ENCODE data around the gene SALL1. TPM values are rescaled to one million over a fixed set of nuclear protein-coding genes. Genes with fewer than 3 reads are reported as not detected.

The SALL1 gene
- total RNA-seq (not detected), polyA plus RNA-seq (not detected)

- peaks cover 28% of the 10 kb centered on the region for H3K27me3 ChIP-seq (ENCODE audit: control insufficient read depth, insufficient read depth, low read length)
- Mint-ChIP-seq H3K27me3 (peaks cover 78% of the 10 kb centered on the region), H3K27ac (no peak within 1 kb of the TSS), H3K9me3 (peaks cover 0 to 11% (median 0%) of the 10 kb centered on the region in 7 donors), H3K36me3 (no peaks in the 10 kb centered on the region), H3K4me3 (no peak within 1 kb of the TSS), H3K4me1 (peaks cover 0 to 11% (median 5%) of the 10 kb centered on the region in 4 donors)
- H3K27ac ChIP-seq (ENCODE audit: insufficient read depth, low read length, poor library complexity, severe bottlenecking), result no peak within 1 kb of the TSS
- no peak within 1 kb of the TSS for H3K4me3 ChIP-seq (ENCODE audit: low read depth, low read length)
- H3K4me1 ChIP-seq (ENCODE audit: control insufficient read depth, insufficient read depth, low read length, poor library complexity, severe bottlenecking), result peaks cover 2% of the 10 kb centered on the region
- ATAC-seq (ENCODE audit: low read depth in 2 of 2) (no peak), DNase-seq (no peak)
- no peaks in the 10 kb centered on the region for H3K36me3 ChIP-seq (ENCODE audit: control insufficient read depth, insufficient read depth, low read length)
- H3K9me3 ChIP-seq (ENCODE audit: control insufficient read depth in 2 of 2, low read length in 2 of 2), result no peaks in the 10 kb centered on the region
Observed at GRCh38 chr16:51150888-51151320, at the start of gene SALL1. TSS of gene SALL1 (minus strand) at chr16:51151270. CDS start at chr16:51151241, 29 bp downstream.

GRCh38 chr16:51200793-51201192 lies 49.7 kb upstream of the SALL1 start:
- ATAC-seq (ENCODE audit: low read depth in 2 of 2) (no peak), DNase-seq (no peak)
- Mint-ChIP-seq H3K4me3 (no peak overlapping the region), H3K27me3 (no peaks in the 10 kb centered on the region), H3K4me1 (no peaks in the 10 kb centered on the region), H3K9me3 (peaks cover 1 to 15% (median 9%) of the 10 kb centered on the region in 7 donors), H3K27ac (no peak overlapping the region), H3K36me3 (no peaks in the 10 kb centered on the region)
- H3K27ac ChIP-seq (ENCODE audit: insufficient read depth, low read length, poor library complexity, severe bottlenecking), result no peak overlapping the region
- H3K36me3 ChIP-seq (ENCODE audit: control insufficient read depth, insufficient read depth, low read length), result no peaks in the 10 kb centered on the region
- no peaks in the 10 kb centered on the region for H3K4me1 ChIP-seq (ENCODE audit: control insufficient read depth, insufficient read depth, low read length, poor library complexity, severe bottlenecking)
- H3K9me3 ChIP-seq (ENCODE audit: control insufficient read depth in 2 of 2, low read length in 2 of 2), result peaks cover 0 to 4% of the 10 kb centered on the region in 2 experiments
- no peak overlapping the region for H3K4me3 ChIP-seq (ENCODE audit: low read depth, low read length)
- H3K27me3 ChIP-seq (ENCODE audit: control insufficient read depth, insufficient read depth, low read length), result no peaks in the 10 kb centered on the region

GRCh38 chr16:51197953-51198748 lies 47.1 kb upstream of the SALL1 start:
- Mint-ChIP-seq H3K4me1 (no peaks in the 10 kb centered on the region), H3K27ac (peak overlapping the region in 1 of 3 donors; percentile 21), H3K27me3 (no peaks in the 10 kb centered on the region), H3K9me3 (peaks cover 0 to 10% (median 5%) of the 10 kb centered on the region in 7 donors), H3K36me3 (no peaks in the 10 kb centered on the region), H3K4me3 (no peak overlapping the region)
- Histone ChIP-seq H3K27ac (ENCODE audit: insufficient read depth, low read length, poor library complexity, severe bottlenecking) (no peak overlapping the region), H3K36me3 (ENCODE audit: control insufficient read depth, insufficient read depth, low read length) (no peaks in the 10 kb centered on the region), H3K4me3 (ENCODE audit: low read depth, low read length) (no peak overlapping the region), H3K4me1 (ENCODE audit: control insufficient read depth, insufficient read depth, low read length, poor library complexity, severe bottlenecking) (no peaks in the 10 kb centered on the region), H3K27me3 (ENCODE audit: control insufficient read depth, insufficient read depth, low read length) (no peaks in the 10 kb centered on the region), H3K9me3 (ENCODE audit: control insufficient read depth in 2 of 2, low read length in 2 of 2) (peaks cover 0 to 4% of the 10 kb centered on the region in 2 experiments)
- ATAC-seq (ENCODE audit: low read depth in 2 of 2) (no peak), DNase-seq (no peak)

GRCh38 chr16:51193879-51194278 lies 42.8 kb upstream of the SALL1 start:
- no peak for ATAC-seq (ENCODE audit: low read depth in 2 of 2)
- Mint-ChIP-seq H3K4me1 (no peaks in the 10 kb centered on the region), H3K36me3 (no peaks in the 10 kb centered on the region), H3K4me3 (no peak overlapping the region), H3K27ac (no peak overlapping the region), H3K9me3 (peaks cover 0 to 5% (median 0%) of the 10 kb centered on the region in 7 donors), H3K27me3 (no peaks in the 10 kb centered on the region)
- no peak for DNase-seq
- Histone ChIP-seq H3K9me3 (ENCODE audit: control insufficient read depth in 2 of 2, low read length in 2 of 2) (no peaks in the 10 kb centered on the region), H3K4me3 (ENCODE audit: low read depth, low read length) (no peak overlapping the region), H3K27ac (ENCODE audit: insufficient read depth, low read length, poor library complexity, severe bottlenecking) (no peak overlapping the region), H3K27me3 (ENCODE audit: control insufficient read depth, insufficient read depth, low read length) (peaks cover 2% of the 10 kb centered on the region), H3K4me1 (ENCODE audit: control insufficient read depth, insufficient read depth, low read length, poor library complexity, severe bottlenecking) (no peaks in the 10 kb centered on the region), H3K36me3 (ENCODE audit: control insufficient read depth, insufficient read depth, low read length) (no peaks in the 10 kb centered on the region)

GRCh38 chr16:51184702-51185433 lies 33.8 kb upstream of the SALL1 start:
- H3K9me3 Mint-ChIP-seq, result peaks cover 0 to 3% (median 0%) of the 10 kb centered on the region in 7 donors
- Histone ChIP-seq H3K4me1 (ENCODE audit: control insufficient read depth, insufficient read depth, low read length, poor library complexity, severe bottlenecking) (no peaks in the 10 kb centered on the region), H3K27ac (ENCODE audit: insufficient read depth, low read length, poor library complexity, severe bottlenecking) (no peak overlapping the region), H3K4me3 (ENCODE audit: low read depth, low read length) (no peak overlapping the region), H3K27me3 (ENCODE audit: control insufficient read depth, insufficient read depth, low read length) (no peaks in the 10 kb centered on the region), H3K9me3 (ENCODE audit: control insufficient read depth in 2 of 2, low read length in 2 of 2) (no peaks in the 10 kb centered on the region), H3K36me3 (ENCODE audit: control insufficient read depth, insufficient read depth, low read length) (no peaks in the 10 kb centered on the region)
- no peak overlapping the region for H3K27ac Mint-ChIP-seq
- H3K4me3 Mint-ChIP-seq, result no peak overlapping the region
- no peaks in the 10 kb centered on the region for H3K4me1 Mint-ChIP-seq
- H3K36me3 Mint-ChIP-seq, result no peaks in the 10 kb centered on the region
- no peak for DNase-seq
- H3K27me3 Mint-ChIP-seq, result no peaks in the 10 kb centered on the region
- no peak for ATAC-seq (ENCODE audit: low read depth in 2 of 2)

GRCh38 chr16:51181503-51181811 lies 30.4 kb upstream of the SALL1 start:
- Histone ChIP-seq H3K36me3 (ENCODE audit: control insufficient read depth, insufficient read depth, low read length) (no peaks in the 10 kb centered on the region), H3K4me3 (ENCODE audit: low read depth, low read length) (no peak overlapping the region), H3K27ac (ENCODE audit: insufficient read depth, low read length, poor library complexity, severe bottlenecking) (no peak overlapping the region), H3K4me1 (ENCODE audit: control insufficient read depth, insufficient read depth, low read length, poor library complexity, severe bottlenecking) (no peaks in the 10 kb centered on the region), H3K9me3 (ENCODE audit: control insufficient read depth in 2 of 2, low read length in 2 of 2) (no peaks in the 10 kb centered on the region), H3K27me3 (ENCODE audit: control insufficient read depth, insufficient read depth, low read length) (no peaks in the 10 kb centered on the region)
- Mint-ChIP-seq H3K27ac (no peak overlapping the region), H3K27me3 (no peaks in the 10 kb centered on the region), H3K4me3 (no peak overlapping the region), H3K4me1 (peaks cover 0 to 2% (median 0%) of the 10 kb centered on the region in 4 donors), H3K9me3 (peaks cover 0 to 4% (median 0%) of the 10 kb centered on the region in 7 donors), H3K36me3 (no peaks in the 10 kb centered on the region)
- DNase-seq (no peak), ATAC-seq (ENCODE audit: low read depth in 2 of 2) (no peak)

DNA sequence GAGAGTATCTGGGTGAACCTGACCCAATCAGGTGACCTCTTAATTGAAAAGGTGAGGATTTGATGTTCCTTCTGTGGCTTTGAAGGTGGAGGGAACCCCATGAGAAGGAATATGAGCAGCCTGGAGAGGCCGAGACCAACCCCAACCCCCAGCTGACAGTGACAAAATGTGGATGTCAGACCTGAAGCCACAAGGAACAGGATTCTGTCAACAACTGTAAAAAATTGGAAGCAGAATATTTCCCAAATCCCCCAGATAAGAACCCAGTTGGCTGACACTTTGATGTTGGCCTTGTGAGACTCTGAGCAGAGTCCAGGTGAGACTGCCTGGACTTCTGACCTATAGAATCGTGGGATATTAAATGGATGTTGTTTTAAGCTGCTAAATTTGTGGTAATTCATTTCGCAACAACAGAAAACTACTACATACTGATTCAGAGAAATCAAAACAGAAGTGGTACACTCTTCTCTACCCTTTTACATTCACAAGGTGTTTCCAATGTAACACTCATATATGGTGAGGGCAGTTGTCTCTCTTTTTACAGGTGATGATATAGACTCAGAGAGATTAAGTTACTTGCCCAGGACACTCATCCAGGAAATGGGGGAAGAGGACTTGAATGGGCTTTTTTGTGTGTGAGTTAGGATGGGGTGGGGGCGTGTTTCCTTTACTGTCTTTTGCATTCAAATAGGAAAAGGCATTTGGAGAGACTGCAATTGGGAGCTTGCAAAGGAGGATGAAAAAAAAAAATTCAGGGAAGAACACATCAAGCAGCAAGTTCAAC lies 29.8 kb upstream of the SALL1 start:
- peaks cover 0 to 4% (median 0%) of the 10 kb centered on the region in 7 donors for H3K9me3 Mint-ChIP-seq
- Histone ChIP-seq H3K4me3 (ENCODE audit: low read depth, low read length) (no peak overlapping the region), H3K27me3 (ENCODE audit: control insufficient read depth, insufficient read depth, low read length) (no peaks in the 10 kb centered on the region), H3K27ac (ENCODE audit: insufficient read depth, low read length, poor library complexity, severe bottlenecking) (no peak overlapping the region), H3K4me1 (ENCODE audit: control insufficient read depth, insufficient read depth, low read length, poor library complexity, severe bottlenecking) (no peaks in the 10 kb centered on the region), H3K36me3 (ENCODE audit: control insufficient read depth, insufficient read depth, low read length) (no peaks in the 10 kb centered on the region), H3K9me3 (ENCODE audit: control insufficient read depth in 2 of 2, low read length in 2 of 2) (no peaks in the 10 kb centered on the region)
- peaks cover 0 to 2% (median 0%) of the 10 kb centered on the region in 4 donors for H3K4me1 Mint-ChIP-seq
- H3K4me3 Mint-ChIP-seq, result no peak overlapping the region
- no peak for ATAC-seq (ENCODE audit: low read depth in 2 of 2)
- H3K27me3 Mint-ChIP-seq, result no peaks in the 10 kb centered on the region
- no peaks in the 10 kb centered on the region for H3K36me3 Mint-ChIP-seq
- H3K27ac Mint-ChIP-seq, result no peak overlapping the region
- DNase-seq, result no peak
